ENCODE results near the gene PFKM.

PFKM gene

DNA sequence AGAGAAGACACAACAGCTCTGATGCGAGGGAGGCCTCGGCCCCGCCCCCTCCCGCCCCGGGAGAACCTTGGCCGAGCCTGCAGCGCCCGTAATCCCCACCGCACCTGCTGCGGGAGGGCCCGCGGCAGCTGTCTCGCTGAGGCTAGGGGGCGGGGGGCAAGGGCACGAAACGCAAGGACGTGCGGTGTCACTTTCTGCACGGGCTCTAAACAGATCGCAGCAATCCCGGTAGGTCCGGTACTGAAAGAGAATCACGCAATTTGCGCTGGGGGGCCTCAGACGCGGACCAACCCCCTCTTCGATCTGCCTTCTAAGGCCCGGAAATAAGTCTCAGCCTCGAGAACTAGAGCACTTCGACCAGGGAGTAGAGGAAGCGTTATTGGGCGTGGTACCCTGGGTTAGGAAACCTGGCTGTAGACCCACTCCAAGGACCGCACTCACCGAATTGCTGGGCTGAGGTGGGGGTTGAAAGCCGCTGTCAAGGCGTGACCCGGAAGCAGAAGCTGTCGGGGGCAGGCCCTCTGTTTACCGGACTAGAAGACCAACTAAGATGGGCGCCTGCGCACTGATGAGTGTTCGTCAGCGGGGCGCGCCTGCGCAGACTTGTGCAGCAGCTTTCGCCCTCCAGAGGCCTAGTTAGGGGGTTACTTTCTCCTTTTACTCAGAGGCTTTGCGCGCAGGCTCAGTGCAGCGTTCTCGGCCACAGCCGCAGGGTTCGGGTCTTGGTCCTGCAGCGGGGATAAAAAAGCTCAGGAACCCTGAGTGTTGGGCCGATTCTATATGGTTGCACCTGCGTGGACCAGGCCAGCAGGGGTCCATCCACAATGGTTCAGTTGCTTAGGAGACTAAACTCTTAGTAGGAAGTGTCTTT, 38.1 kb downstream of the PFKM start, which contains the start of gene ASB8:
TSS of gene ASB8 (minus strand) at position 498 of the 871 bp plus-strand sequence. CDS start 4,019 bp downstream, outside the sequence.
- H3K79me2 ChIP-seq (ENCODE audit: insufficient read depth, low read length) = peaks cover 37% of the 10 kb centered on the region
- no peaks in the 10 kb centered on the region for H3K9me3 ChIP-seq (ENCODE audit: insufficient read depth, low read length, severe bottlenecking)
- TF ChIP-seq EZH2 (IDR thresholded peaks at IDR 0.05; ENCODE audit: borderline replicate concordance, low read depth, low read length, severe bottlenecking) (no peak), CTCF (IDR thresholded peaks at IDR 0.05; ENCODE audit: borderline replicate concordance, extremely low read depth, low read length, poor library complexity, severe bottlenecking) (peak; percentile 73)
- ATAC-seq (ENCODE audit: insufficient read depth, low read depth) (peak; percentile 94), DNase-seq (peak; percentile 99)
- H3K27ac ChIP-seq (ENCODE audit: low read length) = peak within 1 kb of the TSS; percentile 85
- peak within 1 kb of the TSS; percentile 48 to 77 for H3K4me3 ChIP-seq (ENCODE audit: low read depth in 1 of 2, low read length in 2 of 2)
- peaks cover 24% of the 10 kb centered on the region for H3K4me1 ChIP-seq (ENCODE audit: insufficient read depth, low read length)
- peak within 1 kb of the TSS; percentile 80 for H3K9ac ChIP-seq (ENCODE audit: low read depth, low read length)
- peak within 1 kb of the TSS; percentile 96 for H3K4me2 ChIP-seq (ENCODE audit: insufficient read depth, low read length)
- H3K36me3 ChIP-seq (ENCODE audit: insufficient read depth, low read length) = peaks cover 13% of the 10 kb centered on the region
- H3K27me3 ChIP-seq (ENCODE audit: insufficient read depth, low read length, poor library complexity) = no peaks in the 10 kb centered on the region
- no peaks in the 10 kb centered on the region for H4K20me1 ChIP-seq (ENCODE audit: insufficient read depth, low read length)
- H2AFZ ChIP-seq (ENCODE audit: low read depth, low read length) = peak within 1 kb of the TSS; percentile 83

DNA sequence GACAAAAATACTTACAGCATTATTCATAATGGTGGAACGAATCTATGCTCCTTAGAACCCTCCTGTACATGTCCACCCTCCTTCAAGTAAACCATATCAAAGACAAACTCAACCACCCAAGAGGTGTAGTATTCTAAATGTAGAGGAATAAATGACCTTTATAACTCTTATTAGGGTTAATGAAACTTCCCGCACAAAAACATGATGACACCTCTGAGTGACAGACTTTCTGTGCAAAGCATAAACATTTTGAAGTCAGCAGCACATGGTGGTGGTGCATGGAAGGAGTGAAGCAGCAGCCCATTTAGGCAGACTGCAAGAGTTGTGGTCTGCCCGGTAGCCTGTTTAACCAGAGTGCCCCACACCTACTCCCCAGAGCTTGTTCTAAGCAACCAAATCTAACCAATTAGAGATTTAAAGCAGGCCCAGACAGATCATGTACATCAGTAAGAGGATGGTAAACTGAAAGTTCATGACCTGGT, 38.8 kb downstream of the PFKM start:
- Histone ChIP-seq H3K9me3 (ENCODE audit: insufficient read depth, low read length, severe bottlenecking) (no peaks in the 10 kb centered on the region), H3K4me1 (ENCODE audit: insufficient read depth, low read length) (peaks cover 24% of the 10 kb centered on the region), H3K27me3 (ENCODE audit: insufficient read depth, low read length, poor library complexity) (no peaks in the 10 kb centered on the region), H3K27ac (ENCODE audit: low read length) (peak overlapping the region; percentile 85), H3K4me2 (ENCODE audit: insufficient read depth, low read length) (peak overlapping the region; percentile 96), H3K9ac (ENCODE audit: low read depth, low read length) (peak overlapping the region; percentile 80), H3K4me3 (ENCODE audit: low read depth in 1 of 2, low read length in 2 of 2) (peak overlapping the region; percentile 48 to 77; a peak in 3 of 4 replicates), H3K79me2 (ENCODE audit: insufficient read depth, low read length) (peaks cover 35% of the 10 kb centered on the region), H3K36me3 (ENCODE audit: insufficient read depth, low read length) (peaks cover 7% of the 10 kb centered on the region), H2AFZ (ENCODE audit: low read depth, low read length) (peak overlapping the region; percentile 83), H4K20me1 (ENCODE audit: insufficient read depth, low read length) (no peaks in the 10 kb centered on the region)
- ATAC-seq (ENCODE audit: insufficient read depth, low read depth) (peak; percentile 27), DNase-seq (peak; percentile 18)
- TF ChIP-seq EZH2 (IDR thresholded peaks at IDR 0.05; ENCODE audit: borderline replicate concordance, low read depth, low read length, severe bottlenecking) = no peak
- TF ChIP-seq CTCF (IDR thresholded peaks at IDR 0.05; ENCODE audit: borderline replicate concordance, extremely low read depth, low read length, poor library complexity, severe bottlenecking) = no peak

- Histone ChIP-seq H3K4me1 (ENCODE audit: insufficient read depth, low read length) (peaks cover 21% of the 10 kb centered on the region), H3K36me3 (ENCODE audit: insufficient read depth, low read length) (no peaks in the 10 kb centered on the region), H2AFZ (ENCODE audit: low read depth, low read length) (no peak overlapping the region), H3K27ac (ENCODE audit: low read length) (no peak overlapping the region), H3K9ac (ENCODE audit: low read depth, low read length) (no peak overlapping the region), H3K9me3 (ENCODE audit: insufficient read depth, low read length, severe bottlenecking) (no peaks in the 10 kb centered on the region), H3K4me3 (ENCODE audit: low read depth in 1 of 2, low read length in 2 of 2) (no peak overlapping the region), H3K79me2 (ENCODE audit: insufficient read depth, low read length) (peaks cover 19% of the 10 kb centered on the region), H3K4me2 (ENCODE audit: insufficient read depth, low read length) (no peak overlapping the region), H3K27me3 (ENCODE audit: insufficient read depth, low read length, poor library complexity) (no peaks in the 10 kb centered on the region), H4K20me1 (ENCODE audit: insufficient read depth, low read length) (no peaks in the 10 kb centered on the region)
- DNase-seq (no peak), ATAC-seq (ENCODE audit: insufficient read depth, low read depth) (no peak)
- TF ChIP-seq CTCF (IDR thresholded peaks at IDR 0.05; ENCODE audit: borderline replicate concordance, extremely low read depth, low read length, poor library complexity, severe bottlenecking) = no peak
- no peak for TF ChIP-seq EZH2 (IDR thresholded peaks at IDR 0.05; ENCODE audit: borderline replicate concordance, low read depth, low read length, severe bottlenecking)
Measured at GRCh38 chr12:48160046-48160445, 40.9 kb downstream of the PFKM start.
